Erythroblast (primary cell): Measurements from ENCODE around the gene GABRG3.

Experiments used
- GATA1 ChIP-seq: IDR thresholded peaks from 2 replicates; pipeline ENCODE4 v1.6.1; 2011; ENCODE audit warnings: low read depth, mild to moderate bottlenecking, control low read depth, low read length, moderate library complexity
- POLR2A ChIP-seq: IDR thresholded peaks from 2 replicates; pipeline ENCODE4 v1.6.1; 2011; ENCODE audit warnings: mild to moderate bottlenecking, low read length

GRCh38 chr15:27509014-27509413 lies 538.0 kb downstream of the GABRG3 start:
- no peak for TF ChIP-seq POLR2A
- no peak for TF ChIP-seq GATA1
